ENCODE measurements around the gene SUMF1. TPM values are rescaled to one million over a fixed set of nuclear protein-coding genes. Genes with fewer than 3 reads are reported as not detected.

The SUMF1 gene
- total RNA-seq, 2 donors from 2014 or later, result 30.7 to 32.7 TPM

GRCh38 chr3:4426261-4426781 lies 40.7 kb downstream of the SUMF1 start:
- TF ChIP-seq CTCF (IDR thresholded peaks at IDR 0.05) (no peak), POLR2A (IDR thresholded peaks at IDR 0.05) (no peak)
- Histone ChIP-seq H3K36me3 (replicated peaks in 1 of 2; ENCODE audit: insufficient read depth in 1 of 2, low read depth in 2 of 2) (no peaks in the 10 kb centered on the region), H3K9me3 (no peaks in the 10 kb centered on the region), H3K27me3 (no peaks in the 10 kb centered on the region), H3K4me1 (no peaks in the 10 kb centered on the region), H3K4me3 (no peak overlapping the region), H3K27ac (no peak overlapping the region)
- intact Hi-C loops (cut with DNase I), result no loop called here
- no peak for ATAC-seq
- no peak for DNase-seq
- 72 to 73% methylated on average over 3 of the region's 3 CpGs for WGBS, 2 donors

DNA sequence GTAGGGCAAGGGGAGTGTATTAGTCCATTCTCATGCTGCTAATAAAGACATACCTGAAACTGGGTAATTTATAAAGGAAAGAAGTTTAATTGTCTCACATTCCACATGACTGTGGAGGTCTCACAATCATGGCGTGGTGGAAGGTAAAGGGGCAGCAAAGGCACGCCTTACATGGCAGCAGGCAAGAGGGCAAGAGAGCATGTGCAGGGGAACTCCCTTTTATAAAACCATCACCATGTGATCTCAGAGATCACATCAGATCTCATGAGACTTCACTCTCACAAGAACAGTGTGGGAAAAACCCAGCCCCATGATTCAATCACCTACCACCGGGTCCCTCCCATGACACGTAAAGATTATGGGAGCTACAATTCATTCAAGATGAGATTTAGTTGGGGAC lies 41.4 kb downstream of the SUMF1 start:
- Histone ChIP-seq H3K9me3 (no peaks in the 10 kb centered on the region), H3K4me1 (no peaks in the 10 kb centered on the region), H3K36me3 (replicated peaks in 1 of 2; ENCODE audit: insufficient read depth in 1 of 2, low read depth in 2 of 2) (no peaks in the 10 kb centered on the region), H3K27me3 (no peaks in the 10 kb centered on the region), H3K27ac (no peak overlapping the region), H3K4me3 (no peak overlapping the region)
- intact Hi-C loops (cut with DNase I), result no loop called here
- DNase-seq, result no peak
- 92 to 95% methylated on average over 4 of the region's 4 CpGs for WGBS, 2 donors
- TF ChIP-seq CTCF (IDR thresholded peaks at IDR 0.05), result no peak
- TF ChIP-seq POLR2A (IDR thresholded peaks at IDR 0.05), result no peak
- ATAC-seq, result no peak

- ATAC-seq (no peak), DNase-seq (no peak)
- H3K36me3 ChIP-seq (replicated peaks in 1 of 2; ENCODE audit: insufficient read depth in 1 of 2, low read depth in 2 of 2), result no peaks in the 10 kb centered on the region
- no peaks in the 10 kb centered on the region for H3K9me3 ChIP-seq
- no peak overlapping the region for H3K4me3 ChIP-seq
- no peaks in the 10 kb centered on the region for H3K4me1 ChIP-seq
- no peaks in the 10 kb centered on the region for H3K27me3 ChIP-seq
- no peak for TF ChIP-seq CTCF (IDR thresholded peaks at IDR 0.05)
- no peak for TF ChIP-seq POLR2A (IDR thresholded peaks at IDR 0.05)
- intact Hi-C loops (cut with DNase I), result no loop called here
- H3K27ac ChIP-seq, result no peak overlapping the region
Observed at GRCh38 chr3:4425055-4425454, 42.0 kb downstream of the SUMF1 start.

DNA sequence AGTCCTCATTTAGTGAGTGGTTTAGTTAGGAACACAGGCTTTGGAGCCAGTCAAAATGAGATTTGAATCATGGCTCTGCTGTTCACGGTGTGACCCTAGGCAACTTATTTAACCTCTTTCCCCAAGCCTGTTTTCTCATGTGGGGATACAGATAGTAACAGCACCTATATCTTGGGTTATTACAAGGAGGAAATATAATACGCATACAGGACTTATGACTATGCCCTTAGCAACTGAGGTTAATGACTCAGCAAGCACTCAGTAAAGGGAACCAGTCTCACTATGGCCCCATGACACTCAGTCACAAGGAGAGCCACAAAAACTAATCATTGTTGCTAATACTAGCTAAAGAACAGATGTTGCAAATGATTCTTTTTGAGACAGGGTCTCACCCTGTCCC lies 45.9 kb downstream of the SUMF1 start:
- WGBS, 2 donors, result 80 to 89% methylated on average over 2 of the region's 2 CpGs
- Histone ChIP-seq H3K9me3 (no peaks in the 10 kb centered on the region), H3K4me1 (no peaks in the 10 kb centered on the region), H3K36me3 (replicated peaks in 1 of 2; ENCODE audit: insufficient read depth in 1 of 2, low read depth in 2 of 2) (no peaks in the 10 kb centered on the region), H3K27me3 (no peaks in the 10 kb centered on the region), H3K27ac (no peak overlapping the region), H3K4me3 (no peak overlapping the region)
- DNase-seq (peak in 1 of 4 donors; percentile 21), ATAC-seq (no peak)
- TF ChIP-seq POLR2A (IDR thresholded peaks at IDR 0.05) (no peak), CTCF (IDR thresholded peaks at IDR 0.05) (no peak)
- intact Hi-C loops (cut with DNase I), result no loop called here

GRCh38 chr3:4419920-4420319 lies 47.1 kb downstream of the SUMF1 start:
- Histone ChIP-seq H3K4me3 (no peak overlapping the region), H3K27me3 (no peaks in the 10 kb centered on the region), H3K27ac (no peak overlapping the region), H3K4me1 (no peaks in the 10 kb centered on the region), H3K36me3 (replicated peaks in 1 of 2; ENCODE audit: insufficient read depth in 1 of 2, low read depth in 2 of 2) (peaks cover 0 to 2% of the 10 kb centered on the region in 2 donors), H3K9me3 (no peaks in the 10 kb centered on the region)
- DNase-seq, result no peak
- TF ChIP-seq POLR2A (IDR thresholded peaks at IDR 0.05) (no peak), CTCF (IDR thresholded peaks at IDR 0.05) (no peak)
- intact Hi-C loops (cut with DNase I), result no loop called here
- 95 to 100% methylated on average over 1 of the region's 1 CpG for WGBS, 2 donors
- ATAC-seq, result no peak
